ENCODE data around the gene TBC1D1. TPM values are rescaled to one million over a fixed set of nuclear protein-coding genes. Genes with fewer than 3 reads are reported as not detected.
A peak's percentile ranks its signal among the peaks of the same experiment; 100 is the strongest.

TBC1D1 gene
- total RNA-seq, 5 donors from 2014 or later (not counting 1 experiment from before 2014, with no cell fraction given), result 46.3 to 58.1 (median 47.6) TPM

DNA sequence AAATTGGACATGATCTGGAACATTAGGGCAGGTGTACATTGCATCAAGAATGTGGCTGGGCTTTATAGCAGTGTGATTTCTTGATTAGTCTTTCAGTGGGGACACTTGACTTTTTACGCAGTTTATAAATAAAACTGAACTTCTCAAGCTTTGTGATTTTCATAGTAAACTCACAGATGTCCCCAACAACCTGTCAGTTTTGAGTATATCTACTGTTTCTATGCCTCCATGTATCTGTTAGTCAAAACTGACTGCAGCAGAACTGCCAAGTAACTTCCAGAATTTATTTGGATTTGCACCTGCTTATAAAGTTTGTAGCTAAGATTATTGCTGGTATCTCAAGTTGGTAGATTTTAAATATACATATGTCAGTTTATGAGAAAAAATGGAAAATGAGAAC lies 89.4 kb downstream of the TBC1D1 start:
- no peaks in the 10 kb centered on the region for H3K9me3 Mint-ChIP-seq
- no peak overlapping the region for H3K4me3 Mint-ChIP-seq
- peaks cover 3% of the 10 kb centered on the region for H3K36me3 Mint-ChIP-seq
- ChIA-PET CTCF (no interaction called here), POLR2A (interaction anchor here in 1 of 2 donors (0.6 to 0.7 kb wide), 2 partner anchors 10 to 123 kb away, joined by 3 to 4 read pairs; no protein-coding TSS in a partner anchor)
- peaks cover 6 to 13% of the 10 kb centered on the region in 2 experiments for H3K4me1 ChIP-seq (ENCODE audit: control insufficient read depth in 1 of 2, extremely low read depth in 1 of 2, insufficient read depth in 2 of 2, low read length in 2 of 2)
- no peaks in the 10 kb centered on the region for H3K9me3 ChIP-seq
- no peaks in the 10 kb centered on the region for H3K27me3 ChIP-seq (replicated peaks in 1 of 2; ENCODE audit: control insufficient read depth in 2 of 2, extremely low read depth in 1 of 2, insufficient read depth in 2 of 2, low read length in 1 of 2)
- H3K4me1 Mint-ChIP-seq, result peaks cover 24 to 52% (median 44%) of the 10 kb centered on the region in 3 donors
- H3K27me3 Mint-ChIP-seq, result no peaks in the 10 kb centered on the region
- DNase-seq (no peak), ATAC-seq (replicated peaks in 1 of 4) (no peak)
- no peak overlapping the region for H3K27ac ChIP-seq (ENCODE audit: low read length)
- H3K4me3 ChIP-seq (ENCODE audit: control insufficient read depth in 1 of 2, extremely low read depth in 1 of 2, low read length in 1 of 2), result no peak overlapping the region
- WGBS (ENCODE audit: insufficient coverage), result no CpG with 5 or more reads among the region's 1 CpG
- H3K36me3 ChIP-seq (ENCODE audit: control insufficient read depth in 2 of 2, extremely low read depth in 1 of 2, insufficient read depth in 1 of 2, low read length in 1 of 2), result no peaks in the 10 kb centered on the region
- no peak overlapping the region for H3K27ac Mint-ChIP-seq

DNA sequence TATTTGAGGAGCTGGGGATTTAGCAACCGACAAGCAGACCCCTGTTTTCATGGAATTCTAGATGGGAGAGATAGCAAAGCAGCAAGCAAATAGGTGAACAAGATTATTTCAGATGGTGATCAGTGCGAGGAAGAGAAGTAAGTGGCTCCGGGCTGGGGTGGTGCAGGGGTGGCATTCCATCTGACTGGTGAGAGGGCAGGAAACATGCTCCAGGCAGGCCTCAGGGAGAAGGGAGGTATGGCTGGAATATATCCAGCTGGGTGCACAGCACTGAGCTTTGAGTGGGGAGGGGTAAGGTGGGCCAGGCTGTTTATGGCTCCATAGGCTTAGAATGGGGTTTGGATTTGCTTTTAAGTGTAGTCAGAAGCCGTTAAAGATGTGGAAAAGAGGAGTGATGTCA lies 90.5 kb downstream of the TBC1D1 start:
- CTCF ChIA-PET, result no interaction called here
- Mint-ChIP-seq H3K27ac (peak overlapping the region in 1 of 2 donors; percentile 62), H3K27me3 (no peaks in the 10 kb centered on the region), H3K4me3 (no peak overlapping the region), H3K9me3 (no peaks in the 10 kb centered on the region), H3K36me3 (peaks cover 8% of the 10 kb centered on the region), H3K4me1 (peaks cover 32 to 56% (median 48%) of the 10 kb centered on the region in 3 donors)
- no peak for DNase-seq
- POLR2A ChIA-PET, result interaction anchor here in 1 of 2 donors (0.6 kb wide), 1 partner anchor 295 kb away, joined by 3 read pairs; no protein-coding TSS in a partner anchor
- Histone ChIP-seq H3K4me1 (ENCODE audit: control insufficient read depth in 1 of 2, extremely low read depth in 1 of 2, insufficient read depth in 2 of 2, low read length in 2 of 2) (peaks cover 6 to 12% of the 10 kb centered on the region in 2 experiments), H3K9me3 (no peaks in the 10 kb centered on the region), H3K27ac (ENCODE audit: low read length) (no peak overlapping the region), H3K4me3 (ENCODE audit: control insufficient read depth in 1 of 2, extremely low read depth in 1 of 2, low read length in 1 of 2) (no peak overlapping the region), H3K27me3 (replicated peaks in 1 of 2; ENCODE audit: control insufficient read depth in 2 of 2, extremely low read depth in 1 of 2, insufficient read depth in 2 of 2, low read length in 1 of 2) (no peaks in the 10 kb centered on the region), H3K36me3 (ENCODE audit: control insufficient read depth in 2 of 2, extremely low read depth in 1 of 2, insufficient read depth in 1 of 2, low read length in 1 of 2) (no peaks in the 10 kb centered on the region)
- 91% methylated on average over 4 of the region's 4 CpGs for WGBS (ENCODE audit: insufficient coverage)
- no peak for ATAC-seq (replicated peaks in 1 of 4)

GRCh38 chr4:37981844-37982720 lies 91.2 kb downstream of the TBC1D1 start:
- Histone ChIP-seq H3K4me1 (ENCODE audit: control insufficient read depth in 1 of 2, extremely low read depth in 1 of 2, insufficient read depth in 2 of 2, low read length in 2 of 2) (peaks cover 6% of the 10 kb centered on the region in 2 experiments), H3K4me3 (ENCODE audit: control insufficient read depth in 1 of 2, extremely low read depth in 1 of 2, low read length in 1 of 2) (no peak overlapping the region), H3K27me3 (replicated peaks in 1 of 2; ENCODE audit: control insufficient read depth in 2 of 2, extremely low read depth in 1 of 2, insufficient read depth in 2 of 2, low read length in 1 of 2) (no peaks in the 10 kb centered on the region), H3K9me3 (no peaks in the 10 kb centered on the region), H3K27ac (ENCODE audit: low read length) (no peak overlapping the region), H3K36me3 (ENCODE audit: control insufficient read depth in 2 of 2, extremely low read depth in 1 of 2, insufficient read depth in 1 of 2, low read length in 1 of 2) (no peaks in the 10 kb centered on the region)
- peaks cover 8% of the 10 kb centered on the region for H3K36me3 Mint-ChIP-seq
- ATAC-seq (replicated peaks in 1 of 4) (no peak), DNase-seq (no peak)
- no peak overlapping the region for H3K27ac Mint-ChIP-seq
- peaks cover 32 to 56% (median 47%) of the 10 kb centered on the region in 3 donors for H3K4me1 Mint-ChIP-seq
- whole genome bisulfite sequencing (ENCODE audit: insufficient coverage), result 80% methylated on average over 2 of the region's 7 CpGs
- no peaks in the 10 kb centered on the region for H3K9me3 Mint-ChIP-seq
- POLR2A ChIA-PET, result interaction anchor here in 1 of 2 donors (0.6 kb wide), 1 partner anchor 296 kb away, joined by 3 read pairs; no protein-coding TSS in a partner anchor
- CTCF ChIA-PET, result no interaction called here
- H3K4me3 Mint-ChIP-seq, result no peak overlapping the region
- no peaks in the 10 kb centered on the region for H3K27me3 Mint-ChIP-seq

DNA sequence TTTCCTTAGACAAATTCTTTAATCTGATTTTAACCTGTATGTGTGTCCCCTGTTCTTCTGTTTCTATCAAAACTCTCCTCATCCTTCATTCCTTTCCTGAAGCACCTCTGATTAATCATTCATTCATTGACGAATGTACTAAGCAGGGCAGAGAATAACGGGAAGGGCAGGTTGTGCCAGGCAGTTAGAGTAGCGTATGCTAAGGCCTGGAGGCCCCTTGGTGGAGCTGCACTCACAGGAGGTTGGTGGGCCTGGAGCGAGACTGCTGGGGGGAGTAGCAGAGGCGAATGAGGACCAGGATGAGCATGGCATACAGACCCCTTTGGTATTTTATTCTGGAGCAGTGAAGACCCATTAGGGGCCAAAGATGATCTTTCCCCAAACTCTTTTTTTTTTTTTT lies 91.9 kb downstream of the TBC1D1 start:
- H3K4me3 ChIP-seq (ENCODE audit: control insufficient read depth in 1 of 2, extremely low read depth in 1 of 2, low read length in 1 of 2), result no peak overlapping the region
- Mint-ChIP-seq H3K4me3 (no peak overlapping the region), H3K27ac (no peak overlapping the region), H3K36me3 (peaks cover 13% of the 10 kb centered on the region), H3K4me1 (peaks cover 38 to 58% (median 47%) of the 10 kb centered on the region in 3 donors), H3K27me3 (no peaks in the 10 kb centered on the region), H3K9me3 (no peaks in the 10 kb centered on the region)
- ChIA-PET CTCF (no interaction called here), POLR2A (no interaction called here)
- 95% methylated on average over 4 of the region's 5 CpGs for whole genome bisulfite sequencing (ENCODE audit: insufficient coverage)
- H3K9me3 ChIP-seq, result no peaks in the 10 kb centered on the region
- H3K27me3 ChIP-seq (replicated peaks in 1 of 2; ENCODE audit: control insufficient read depth in 2 of 2, extremely low read depth in 1 of 2, insufficient read depth in 2 of 2, low read length in 1 of 2), result no peaks in the 10 kb centered on the region
- DNase-seq, result no peak
- ATAC-seq (replicated peaks in 1 of 4), result no peak
- H3K36me3 ChIP-seq (ENCODE audit: control insufficient read depth in 2 of 2, extremely low read depth in 1 of 2, insufficient read depth in 1 of 2, low read length in 1 of 2), result no peaks in the 10 kb centered on the region
- H3K4me1 ChIP-seq (ENCODE audit: control insufficient read depth in 1 of 2, extremely low read depth in 1 of 2, insufficient read depth in 2 of 2, low read length in 2 of 2), result peaks cover 6% of the 10 kb centered on the region in 2 experiments
- H3K27ac ChIP-seq (ENCODE audit: low read length), result no peak overlapping the region

- Mint-ChIP-seq H3K27ac (no peak overlapping the region), H3K36me3 (peaks cover 23% of the 10 kb centered on the region), H3K4me1 (peaks cover 37 to 58% (median 39%) of the 10 kb centered on the region in 3 donors), H3K27me3 (no peaks in the 10 kb centered on the region), H3K4me3 (no peak overlapping the region), H3K9me3 (no peaks in the 10 kb centered on the region)
- Histone ChIP-seq H3K27ac (ENCODE audit: low read length) (no peak overlapping the region), H3K4me1 (ENCODE audit: control insufficient read depth in 1 of 2, extremely low read depth in 1 of 2, insufficient read depth in 2 of 2, low read length in 2 of 2) (no peaks in the 10 kb centered on the region), H3K27me3 (replicated peaks in 1 of 2; ENCODE audit: control insufficient read depth in 2 of 2, extremely low read depth in 1 of 2, insufficient read depth in 2 of 2, low read length in 1 of 2) (no peaks in the 10 kb centered on the region), H3K9me3 (no peaks in the 10 kb centered on the region), H3K4me3 (ENCODE audit: control insufficient read depth in 1 of 2, extremely low read depth in 1 of 2, low read length in 1 of 2) (no peak overlapping the region), H3K36me3 (ENCODE audit: control insufficient read depth in 2 of 2, extremely low read depth in 1 of 2, insufficient read depth in 1 of 2, low read length in 1 of 2) (no peaks in the 10 kb centered on the region)
- ChIA-PET CTCF (interaction anchor here in 1 of 2 donors (0.7 kb wide), 1 partner anchor 108 kb away, joined by 4 read pairs; no protein-coding TSS in a partner anchor), POLR2A (interaction anchor here in 1 of 2 donors (0.7 kb wide), 1 partner anchor 35 kb away, joined by 5 read pairs; no protein-coding TSS in a partner anchor)
- no peak for DNase-seq
- no peak for ATAC-seq (replicated peaks in 1 of 4)
- no CpG with 5 or more reads among the region's 1 CpG for WGBS (ENCODE audit: insufficient coverage)
Observed at GRCh38 chr4:37983951-37984350, 93.1 kb downstream of the TBC1D1 start.

DNA sequence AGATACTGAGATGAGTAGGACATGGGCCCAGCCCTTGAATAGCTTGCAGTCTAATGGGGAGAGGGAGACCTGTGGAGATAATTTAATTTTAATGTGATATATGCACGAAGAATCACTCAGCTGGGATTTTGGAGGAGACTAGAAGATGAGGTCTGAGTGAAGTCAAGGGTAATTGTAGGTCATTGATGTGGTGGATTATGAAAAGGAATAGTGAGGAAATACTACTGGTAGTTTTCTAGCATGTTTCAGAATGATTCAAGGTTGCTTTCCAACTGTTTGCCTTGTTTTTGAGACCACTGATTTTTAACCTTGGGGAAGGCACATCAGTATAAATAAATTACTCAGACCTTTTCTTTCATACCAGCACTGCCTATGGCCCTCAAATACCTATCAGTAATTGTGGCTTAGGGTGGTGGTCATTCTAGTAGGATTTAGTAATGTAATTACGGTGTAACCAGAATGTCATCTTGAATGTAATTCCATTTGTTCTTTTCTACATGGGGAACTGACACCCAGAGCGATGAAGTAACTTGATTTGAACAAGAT lies 94.9 kb downstream of the TBC1D1 start:
- CTCF ChIA-PET, result no interaction called here
- no peak overlapping the region for H3K27ac Mint-ChIP-seq
- Histone ChIP-seq H3K4me3 (ENCODE audit: control insufficient read depth in 1 of 2, extremely low read depth in 1 of 2, low read length in 1 of 2) (no peak overlapping the region), H3K4me1 (ENCODE audit: control insufficient read depth in 1 of 2, extremely low read depth in 1 of 2, insufficient read depth in 2 of 2, low read length in 2 of 2) (no peaks in the 10 kb centered on the region), H3K9me3 (no peaks in the 10 kb centered on the region), H3K27ac (ENCODE audit: low read length) (no peak overlapping the region), H3K27me3 (replicated peaks in 1 of 2; ENCODE audit: control insufficient read depth in 2 of 2, extremely low read depth in 1 of 2, insufficient read depth in 2 of 2, low read length in 1 of 2) (no peaks in the 10 kb centered on the region), H3K36me3 (ENCODE audit: control insufficient read depth in 2 of 2, extremely low read depth in 1 of 2, insufficient read depth in 1 of 2, low read length in 1 of 2) (no peaks in the 10 kb centered on the region)
- H3K4me1 Mint-ChIP-seq, result peaks cover 31 to 52% (median 39%) of the 10 kb centered on the region in 3 donors
- H3K36me3 Mint-ChIP-seq, result peaks cover 23% of the 10 kb centered on the region
- H3K4me3 Mint-ChIP-seq, result no peak overlapping the region
- 79% methylated on average over 2 of the region's 3 CpGs for WGBS (ENCODE audit: insufficient coverage)
- DNase-seq, result no peak
- no peaks in the 10 kb centered on the region for H3K27me3 Mint-ChIP-seq
- no peak for ATAC-seq (replicated peaks in 1 of 4)
- POLR2A ChIA-PET, result no interaction called here
- no peaks in the 10 kb centered on the region for H3K9me3 Mint-ChIP-seq

Measured in T-cell (primary cell).